Right atrium auricular region (tissue), 2 donors: ENCODE data around the gene PTPDC1. TPM values are rescaled to one million over a fixed set of nuclear protein-coding genes. Genes with fewer than 3 reads are reported as not detected.

ENCODE experiments used
- DNase-seq: peaks from one replicate; pipeline ENCODE4 v3.0.0-alpha.2; 2019; ENCODE audit warnings: low spot score
- H3K27ac ChIP-seq, 2 donors: fragments of 200-600 bp; sonication (generic); 1 replicate in 1 of 2; 2 replicates in 1 of 2; pipeline ENCODE4 v1.5.1; 2016 to 2019
- H3K27me3 ChIP-seq, 2 donors: fragments of 200-600 bp; sonication (generic); one replicate each; pipeline versions ENCODE4 v1.5.1 to v1.6.0; 2017 to 2019
- H3K36me3 ChIP-seq: fragments of 200-600 bp; sonication (generic); one replicate; pipeline ENCODE4 v1.5.1; 2016
- H3K4me1 ChIP-seq, 2 donors: fragments of 200-600 bp; sonication (generic); one replicate each; pipeline versions ENCODE4 v1.5.1 to v1.6.0; 2017 to 2019
- H3K4me3 ChIP-seq, 2 donors: fragments of 200-600 bp; sonication (generic); 1 replicate in 1 of 2; 2 replicates in 1 of 2; pipeline ENCODE4 v1.5.1; 2017 to 2019; ENCODE audit warnings: mild to moderate bottlenecking in 1 of 2, moderate library complexity in 1 of 2
- H3K9me3 ChIP-seq, 2 donors: fragments of 200-600 bp; sonication (generic); one replicate each; pipeline ENCODE4 v1.5.1; 2019
- CTCF ChIP-seq, 2 donors: fragments of 200-600 bp; sonication (generic); IDR thresholded peaks; one replicate each; pipeline ENCODE4 v1.5.1; 2019; ENCODE audit warnings: antibody characterized with exemption in 2 of 2
- total RNA-seq, 2 donors: library from RNA; depleted of rRNA; stranded (reverse); fragments of >200 nt; gene quantifications; one replicate each; pipeline ENCODE4 v1.1.0, GENCODE V29; 2016

Gene PTPDC1
- total RNA-seq, 2 donors from 2014 or later: 9.6 to 10.2 TPM

DNA sequence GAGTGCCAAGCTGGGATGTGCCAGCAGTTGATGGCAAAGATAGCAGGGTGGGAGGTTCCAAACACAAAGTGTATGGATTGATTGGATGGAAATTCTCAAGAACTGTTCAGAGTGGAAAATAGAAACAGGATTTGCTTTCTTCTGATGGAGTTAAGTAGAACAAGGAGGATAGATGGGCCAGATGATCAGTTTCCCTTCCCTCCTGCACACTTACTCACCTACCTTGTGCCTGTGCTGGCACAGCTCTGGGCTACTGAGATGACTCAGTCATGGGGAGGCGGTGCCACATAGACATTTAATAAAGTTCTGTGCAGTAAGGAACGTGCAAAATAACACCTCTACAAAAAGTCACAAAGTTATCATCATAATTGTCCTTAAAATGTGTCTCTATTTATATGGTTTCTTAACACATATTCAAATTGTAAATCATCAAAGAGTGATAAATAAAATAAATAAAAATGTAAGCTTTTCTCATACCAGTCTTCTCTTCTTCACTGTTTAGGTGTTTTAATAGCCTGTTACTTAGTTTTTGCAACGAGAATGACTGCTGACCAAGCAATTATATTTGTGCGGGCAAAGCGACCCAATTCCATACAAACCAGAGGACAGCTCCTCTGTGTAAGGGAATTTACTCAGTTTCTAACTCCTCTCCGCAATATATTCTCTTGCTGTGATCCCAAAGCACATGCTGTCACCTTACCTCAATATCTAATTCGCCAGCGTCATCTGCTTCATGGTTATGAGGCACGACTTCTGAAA, 12.7 kb downstream of the PTPDC1 start:
- no peak overlapping the region for H3K4me3 ChIP-seq
- no peaks in the 10 kb centered on the region for H3K27me3 ChIP-seq
- TF ChIP-seq CTCF (IDR thresholded peaks at IDR 0.05): no peak
- no peak for DNase-seq
- H3K9me3 ChIP-seq: no peaks in the 10 kb centered on the region
- H3K36me3 ChIP-seq: peaks cover 31% of the 10 kb centered on the region
- no peaks in the 10 kb centered on the region for H3K4me1 ChIP-seq
- H3K27ac ChIP-seq: no peak overlapping the region

DNA sequence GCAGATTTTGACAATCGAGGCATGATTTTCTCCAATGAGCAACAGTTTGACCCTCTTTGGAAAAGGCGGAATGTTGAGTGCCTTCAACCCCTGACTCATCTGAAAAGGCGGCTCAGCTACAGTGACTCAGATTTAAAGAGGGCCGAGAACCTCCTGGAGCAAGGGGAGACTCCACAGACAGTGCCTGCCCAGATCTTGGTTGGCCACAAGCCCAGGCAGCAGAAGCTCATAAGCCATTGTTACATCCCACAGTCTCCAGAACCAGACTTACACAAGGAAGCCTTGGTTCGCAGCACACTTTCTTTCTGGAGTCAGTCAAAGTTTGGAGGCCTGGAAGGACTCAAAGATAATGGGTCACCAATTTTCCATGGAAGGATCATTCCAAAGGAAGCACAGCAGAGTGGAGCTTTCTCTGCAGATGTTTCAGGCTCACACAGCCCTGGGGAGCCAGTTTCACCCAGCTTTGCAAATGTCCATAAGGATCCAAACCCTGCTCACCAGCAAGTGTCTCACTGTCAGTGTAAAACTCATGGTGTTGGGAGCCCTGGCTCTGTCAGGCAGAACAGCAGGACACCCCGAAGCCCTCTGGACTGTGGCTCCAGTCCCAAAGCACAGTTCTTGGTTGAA, 13.6 kb downstream of the PTPDC1 start:
- H3K4me1 ChIP-seq: no peaks in the 10 kb centered on the region
- H3K27me3 ChIP-seq: no peaks in the 10 kb centered on the region
- H3K4me3 ChIP-seq: no peak overlapping the region
- no peak for TF ChIP-seq CTCF (IDR thresholded peaks at IDR 0.05)
- H3K27ac ChIP-seq: no peak overlapping the region
- no peak for DNase-seq
- H3K36me3 ChIP-seq: peaks cover 31% of the 10 kb centered on the region
- no peaks in the 10 kb centered on the region for H3K9me3 ChIP-seq

DNA sequence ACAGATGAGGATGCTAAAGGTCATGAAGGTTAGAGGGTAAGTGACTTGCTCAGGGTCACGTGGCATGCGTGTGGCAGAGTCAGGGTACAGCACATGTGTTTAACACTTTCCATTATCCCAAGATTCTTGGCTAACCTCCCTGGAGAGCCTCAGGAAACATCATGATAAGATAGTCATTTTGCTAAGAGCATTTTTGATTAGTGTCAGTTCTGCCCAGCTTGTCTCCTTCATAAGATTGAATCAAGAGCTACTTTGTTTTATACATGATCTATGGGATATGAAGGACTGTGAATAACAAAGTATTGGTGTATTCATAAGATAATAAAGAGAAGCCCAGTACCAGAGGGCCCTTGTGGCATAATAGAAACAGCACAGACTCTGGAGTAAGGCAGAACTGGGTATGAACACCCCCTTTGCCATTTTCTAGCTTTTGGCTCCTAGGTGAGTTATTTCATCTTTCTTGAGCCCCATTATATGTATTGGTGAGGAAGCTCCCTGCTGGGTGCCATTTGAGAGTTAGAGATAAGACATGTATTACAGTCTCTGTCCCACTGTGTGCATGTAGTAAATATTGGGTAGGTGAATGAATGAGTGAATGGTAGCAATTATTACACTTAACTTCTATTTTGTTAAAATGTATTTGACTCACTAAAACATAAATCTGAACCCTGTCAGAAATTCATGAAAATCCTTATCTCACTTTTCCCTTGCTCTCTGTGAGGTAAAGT, 16.1 kb downstream of the PTPDC1 start:
- no peak for TF ChIP-seq CTCF (IDR thresholded peaks at IDR 0.05)
- Histone ChIP-seq H3K27ac (no peak overlapping the region), H3K27me3 (no peaks in the 10 kb centered on the region), H3K4me3 (no peak overlapping the region), H3K36me3 (peaks cover 30% of the 10 kb centered on the region), H3K9me3 (no peaks in the 10 kb centered on the region), H3K4me1 (no peaks in the 10 kb centered on the region)
- DNase-seq: no peak

- Histone ChIP-seq H3K36me3 (peaks cover 20% of the 10 kb centered on the region), H3K4me1 (no peaks in the 10 kb centered on the region), H3K9me3 (no peaks in the 10 kb centered on the region), H3K27me3 (no peaks in the 10 kb centered on the region), H3K27ac (no peak overlapping the region), H3K4me3 (no peak overlapping the region)
- TF ChIP-seq CTCF (IDR thresholded peaks at IDR 0.05): no peak
- DNase-seq: no peak
Measured at GRCh38 chr9:94101162-94101853, 17.0 kb downstream of the PTPDC1 start.

DNA sequence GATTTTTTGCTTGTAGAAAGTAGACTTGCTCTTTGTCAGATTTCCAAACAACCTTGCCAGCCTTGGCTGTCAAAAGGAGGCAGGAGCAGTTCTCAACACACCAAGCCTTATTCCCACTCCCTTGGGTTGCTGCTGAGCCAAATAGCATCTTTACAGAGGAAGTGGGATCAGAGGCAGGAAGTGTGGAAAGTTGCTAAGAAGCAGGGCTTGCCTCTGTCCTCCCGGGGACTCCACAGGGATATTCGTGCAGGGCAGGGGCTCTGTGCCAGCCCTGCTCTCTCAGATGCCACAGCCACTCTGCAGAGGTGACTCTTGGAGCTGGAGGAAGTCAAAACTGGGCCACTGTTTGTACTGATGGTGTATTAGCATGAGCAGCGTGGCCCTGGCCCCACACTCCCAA, 24.3 kb downstream of the PTPDC1 start:
- Histone ChIP-seq H3K9me3 (no peaks in the 10 kb centered on the region), H3K4me3 (no peak overlapping the region), H3K27me3 (no peaks in the 10 kb centered on the region), H3K36me3 (no peaks in the 10 kb centered on the region), H3K4me1 (peaks cover 0 to 9% of the 10 kb centered on the region in 2 donors), H3K27ac (peak overlapping the region; percentile 14 to 18)
- no peak for TF ChIP-seq CTCF (IDR thresholded peaks at IDR 0.05)
- peak; percentile 67 for DNase-seq
